ENCODE data around the gene SMYD1.
"Not testable (repeated sequence)": the region's sequence is repeated elsewhere in the genome, so short reads cannot be mapped to it uniquely, and the experiment has no call there.

The SMYD1 gene

DNA sequence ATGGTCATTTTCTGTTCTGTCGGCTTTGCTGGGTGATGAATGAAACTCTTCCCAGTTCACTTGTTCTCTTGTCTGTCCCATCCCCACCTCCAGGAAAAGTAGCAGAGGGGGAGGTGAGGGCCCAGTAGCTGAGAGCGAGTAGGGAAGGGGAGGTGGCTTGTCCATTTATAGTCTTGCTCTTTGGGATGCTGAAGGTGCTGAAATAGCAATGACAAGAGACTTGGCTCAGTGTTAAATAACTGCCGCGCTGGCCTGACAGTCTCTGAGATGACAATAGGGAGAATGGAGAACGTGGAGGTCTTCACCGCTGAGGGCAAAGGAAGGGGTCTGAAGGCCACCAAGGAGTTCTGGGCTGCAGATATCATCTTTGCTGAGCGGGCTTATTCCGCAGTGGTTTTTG is at the start of gene SMYD1:
Gene SMYD1 (plus strand): TSS at position 228 of the 400 bp plus-strand sequence. CDS start 40 bp downstream, at position 268.
- DNase-seq (ENCODE audit: low spot score), result no peak

DNA sequence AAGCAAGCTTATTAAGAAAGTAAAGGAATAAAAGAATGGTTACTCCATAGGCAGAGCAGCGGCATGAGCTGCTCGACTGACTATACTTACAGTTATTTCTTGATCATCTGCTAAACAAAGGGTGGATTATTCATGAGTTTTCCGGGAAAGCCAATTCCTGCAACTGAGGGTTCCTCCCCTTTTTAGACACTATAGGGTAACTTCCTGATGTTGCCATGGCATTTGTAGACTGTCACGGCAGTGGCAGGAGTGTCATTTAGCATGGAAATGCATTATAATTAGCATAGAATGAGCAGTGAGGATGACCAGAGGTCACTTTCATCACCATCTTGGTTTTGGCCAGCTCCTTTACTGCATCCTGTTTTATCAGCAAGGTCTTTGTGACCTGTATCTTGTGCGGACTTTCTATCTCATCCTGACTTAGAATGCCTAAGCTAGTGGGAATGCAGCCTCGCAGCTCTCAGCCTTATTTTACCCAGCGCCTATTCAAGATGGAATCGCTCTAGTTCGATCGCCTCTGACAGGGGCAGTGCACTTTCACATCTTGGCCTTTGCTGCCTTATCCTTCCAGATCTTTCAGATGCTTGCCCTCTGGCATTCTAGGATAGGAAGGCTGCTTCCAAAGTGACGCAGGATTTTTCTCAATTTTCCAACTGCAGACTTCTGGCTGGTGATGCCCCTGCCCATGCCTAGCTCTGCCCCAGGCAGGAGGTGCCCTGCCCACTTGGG is 49.4 kb upstream of the SMYD1 start:
- not testable (repeated sequence) for DNase-seq (ENCODE audit: low spot score)

DNA sequence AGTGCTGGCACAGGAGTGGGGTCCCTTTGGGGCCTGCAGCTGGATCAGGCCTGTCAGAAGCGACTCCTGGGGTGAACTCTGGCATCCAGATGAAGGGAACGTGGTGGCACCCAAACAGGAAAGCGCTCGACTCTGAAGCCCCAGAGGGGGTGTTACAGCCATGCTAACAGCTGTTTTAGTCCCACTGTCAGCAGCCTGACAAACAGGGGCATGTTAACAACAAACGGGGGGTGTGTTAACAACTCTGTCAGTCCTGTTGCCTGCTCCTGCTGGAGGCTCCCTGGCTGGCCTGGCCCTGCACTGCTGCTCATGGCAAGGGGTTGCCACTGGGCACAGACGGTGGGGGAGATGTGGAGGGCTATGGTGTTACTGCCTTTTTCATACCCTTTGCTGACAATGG is 48.7 kb upstream of the SMYD1 start:
- DNase-seq (ENCODE audit: low spot score), result no peak

GRCh38 chr2:88019985-88020384 is 47.6 kb upstream of the SMYD1 start:
- DNase-seq (ENCODE audit: low spot score), result no peak

GRCh38 chr2:88022669-88022921 is 45.0 kb upstream of the SMYD1 start:
- no peak for DNase-seq (ENCODE audit: low spot score)

- DNase-seq (ENCODE audit: low spot score), result no peak
Measured at GRCh38 chr2:88024509-88024908, 43.1 kb upstream of the SMYD1 start.

- no peak for DNase-seq (ENCODE audit: low spot score)
Measured at GRCh38 chr2:88027697-88028389, 39.8 kb upstream of the SMYD1 start.

GRCh38 chr2:88028931-88029330 is 38.7 kb upstream of the SMYD1 start:
- no peak for DNase-seq (ENCODE audit: low spot score)

DNA sequence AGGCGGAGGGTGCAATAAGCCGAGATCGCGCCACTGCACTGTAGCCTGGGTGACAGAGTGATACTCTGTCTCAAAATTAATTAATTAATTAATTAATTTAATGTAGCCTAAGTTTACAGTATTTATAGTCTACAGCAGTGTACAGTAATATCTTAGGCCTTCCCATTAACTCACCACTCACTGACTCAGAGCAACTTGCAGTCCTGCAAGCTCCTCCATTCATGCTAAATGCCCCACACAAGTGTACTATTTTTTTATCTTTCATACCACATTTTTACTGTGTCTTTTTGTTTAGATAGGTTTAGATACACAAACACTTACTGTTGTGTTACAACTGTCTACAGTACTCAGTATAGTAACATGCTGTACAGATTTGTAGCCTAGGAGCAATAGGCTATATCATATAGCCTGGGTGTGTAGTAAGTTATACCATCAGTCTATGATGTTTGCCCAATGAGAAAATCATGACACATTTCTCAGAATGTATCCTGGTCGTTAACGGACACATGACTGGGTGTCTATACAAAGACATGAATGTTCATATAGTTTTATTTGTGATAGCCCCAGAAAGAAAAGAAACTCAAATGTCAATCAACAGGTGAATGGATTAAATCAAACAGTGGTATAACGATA is 35.4 kb upstream of the SMYD1 start:
- no peak for DNase-seq (ENCODE audit: low spot score)

GRCh38 chr2:88036182-88036581 is 31.4 kb upstream of the SMYD1 start:
- DNase-seq (ENCODE audit: low spot score), result no peak

- no peak for DNase-seq (ENCODE audit: low spot score)
Measured at GRCh38 chr2:88036606-88037005, 31.0 kb upstream of the SMYD1 start.

- DNase-seq (ENCODE audit: low spot score), result no peak
Measured at GRCh38 chr2:88038263-88039105, 29.1 kb upstream of the SMYD1 start.

DNA sequence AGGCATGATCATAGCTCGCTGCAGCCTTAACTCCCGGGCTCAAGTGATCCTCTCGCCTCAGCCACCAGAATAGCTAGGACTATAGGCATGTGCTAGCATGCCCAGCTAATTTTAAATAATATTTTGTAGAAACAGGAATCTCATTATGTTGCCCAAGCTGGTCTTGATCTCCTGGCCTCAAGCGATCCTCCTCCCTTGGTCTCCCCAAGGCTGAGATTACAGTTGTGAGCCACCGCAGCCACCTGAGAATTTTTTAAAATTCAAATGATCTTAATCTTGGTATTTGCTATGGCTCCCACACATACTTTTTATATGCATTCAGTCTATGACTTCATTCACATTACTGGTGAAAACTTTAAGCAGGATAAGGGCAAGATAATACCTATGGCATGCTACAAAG is 25.1 kb upstream of the SMYD1 start:
- no peak for DNase-seq (ENCODE audit: low spot score)

DNA sequence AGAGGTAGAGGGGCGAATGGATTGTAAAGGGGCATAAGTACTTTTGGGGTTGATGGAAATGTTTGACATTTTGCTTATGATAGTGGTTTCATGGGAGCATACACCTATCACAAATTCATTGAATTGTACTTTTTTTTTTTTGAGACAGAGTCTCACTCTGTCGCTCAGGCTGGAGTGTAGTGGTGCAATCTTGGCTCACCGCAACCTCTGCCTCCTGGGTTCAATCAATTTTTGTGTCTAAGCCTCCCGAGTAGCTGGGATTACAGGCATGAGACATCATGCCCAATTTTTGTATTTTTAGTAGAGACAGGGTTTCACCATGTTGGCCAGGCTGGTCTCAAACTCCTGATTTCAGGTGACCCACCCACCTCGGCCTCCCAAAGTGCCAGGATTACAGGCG is 22.1 kb upstream of the SMYD1 start:
- not testable (repeated sequence) for DNase-seq (ENCODE audit: low spot score)

- no peak for DNase-seq (ENCODE audit: low spot score)
Measured at GRCh38 chr2:88048541-88048940, 19.1 kb upstream of the SMYD1 start.

GRCh38 chr2:88049622-88050021 is 18.0 kb upstream of the SMYD1 start:
- DNase-seq (ENCODE audit: low spot score), result no peak

DNA sequence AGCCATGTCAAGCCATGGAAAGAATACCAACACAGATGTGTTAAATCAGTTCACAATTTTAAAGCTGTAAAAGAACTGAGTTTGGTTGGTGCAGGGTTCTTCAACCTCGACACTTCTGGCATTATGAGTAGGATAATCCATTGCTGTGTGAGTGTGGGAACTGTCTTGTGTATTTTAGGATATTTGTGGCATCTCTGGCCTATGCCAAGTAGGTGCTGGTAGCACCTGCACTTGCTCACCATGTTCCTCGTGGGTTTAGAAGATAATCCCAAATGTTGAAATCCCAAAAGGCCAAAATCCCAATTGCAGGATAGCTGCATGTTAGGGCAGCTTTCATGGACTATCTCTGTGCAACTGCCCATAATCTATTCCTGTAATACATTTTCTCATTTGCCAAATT is 15.8 kb upstream of the SMYD1 start:
- DNase-seq (ENCODE audit: low spot score), result no peak

GRCh38 chr2:88053296-88053695 is 14.3 kb upstream of the SMYD1 start:
- no peak for DNase-seq (ENCODE audit: low spot score)

DNA sequence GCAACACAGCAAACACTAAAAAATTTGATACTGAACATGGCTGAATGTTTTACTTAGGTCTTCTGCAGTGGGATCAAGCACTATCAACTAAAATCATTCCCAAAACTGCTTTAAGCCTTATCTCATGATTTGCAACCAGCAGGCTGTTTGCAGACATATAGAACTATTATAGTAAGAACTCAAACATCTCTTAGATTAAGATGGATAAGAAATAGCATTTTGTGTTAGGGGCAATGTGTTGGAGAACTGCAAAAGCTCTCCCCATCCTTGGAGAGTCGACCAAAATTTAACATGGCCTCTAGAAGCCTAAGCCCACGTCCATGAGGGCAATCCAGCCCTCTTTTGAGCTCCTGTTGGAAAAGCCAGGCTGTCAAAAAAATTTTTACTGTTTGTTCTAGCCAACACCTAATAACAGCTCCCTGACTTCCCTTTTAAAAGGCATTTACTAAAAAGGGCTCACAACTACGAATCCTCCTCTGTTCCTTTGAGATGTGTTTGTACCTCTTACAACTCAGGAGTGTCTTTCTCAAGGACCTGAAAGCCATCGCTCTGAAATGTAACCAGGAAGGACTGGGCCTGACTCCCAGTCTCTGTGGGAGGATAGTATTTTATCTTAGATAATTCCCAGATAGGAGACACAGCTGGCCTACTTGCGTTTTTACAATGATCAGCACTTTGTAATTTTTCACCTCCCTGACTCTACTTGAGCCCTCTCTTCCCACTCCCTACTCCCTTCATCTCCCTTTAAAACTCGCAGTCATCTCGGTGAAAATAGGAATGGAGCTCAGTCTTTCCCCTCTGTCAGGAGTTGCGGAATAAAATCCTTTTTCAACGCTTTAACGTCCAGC is 13.5 kb upstream of the SMYD1 start:
- no peak for DNase-seq (ENCODE audit: low spot score)

- DNase-seq (ENCODE audit: low spot score), result no peak
Measured at GRCh38 chr2:88054782-88055370, 12.7 kb upstream of the SMYD1 start.

Data from CD4-positive, alpha-beta T cell treated with Interleukin-6 at 100 ng/mL for 8 hours (primary cell).